MCF 10A (cell line): Measurements from ENCODE around the gene TCEAL6. TPM values are rescaled to one million over a fixed set of nuclear protein-coding genes. Genes with fewer than 3 reads are reported as not detected.
"Not testable (repeated sequence)": the region's sequence is repeated elsewhere in the genome, so short reads cannot be mapped to it uniquely, and the experiment has no call there.

ENCODE experiments used
- Bru-seq: library from RNA; stranded (reverse); fragments of 400-500 nt; gene quantifications from one replicate; lab custom pipeline; 2021; lab: Mats Ljungman, UMichigan
- BruChase-seq, 2 experiments: library from RNA; stranded (reverse); fragments of 400-500 nt; gene quantifications; one replicate each; lab custom pipeline; 2021; lab: Mats Ljungman, UMichigan
- BruUV-seq: library from RNA; stranded (reverse); fragments of 400-500 nt; replicated peaks from 2 replicates; lab custom pipeline; 2021; lab: Mats Ljungman, UMichigan
- CTCF ChIA-PET: fragments of 300-600 bp; sonication (Branson Sonifier 250); formaldehyde crosslinking; extraction: SDS; loops from one replicate; lab custom pipeline; 2021; ENCODE audit warnings: antibody characterized with exemption, inconsistent platforms; lab: Yijun Ruan, JAX
- POLR2A ChIA-PET: fragments of 300-600, 350-650 bp; sonication (Branson Sonifier 250); formaldehyde crosslinking; extraction: SDS; loops from one replicate; lab custom pipeline; 2020; ENCODE audit warnings: antibody characterized with exemption, inconsistent platforms; lab: Yijun Ruan, JAX
- DNase-seq: peaks from one replicate; pipeline ENCODE4 v3.0.0-alpha.2; 2018; ENCODE audit not compliant: unreplicated experiment
- H3K27ac Mint-ChIP-seq: one replicate; pipeline ENCODE4 v1.8.0; 2022; ENCODE audit warnings: mild to moderate bottlenecking, low read depth, mixed read lengths; ENCODE audit not compliant: unreplicated experiment
- H3K27me3 Mint-ChIP-seq: one replicate; pipeline ENCODE4 v1.8.0; 2022; ENCODE audit warnings: mixed read lengths; ENCODE audit not compliant: insufficient read depth, unreplicated experiment
- H3K36me3 Mint-ChIP-seq: one replicate; pipeline ENCODE4 v1.8.0; 2022; ENCODE audit warnings: mild to moderate bottlenecking, moderate library complexity, mixed read lengths; ENCODE audit not compliant: insufficient read depth, unreplicated experiment
- H3K4me1 Mint-ChIP-seq: one replicate; pipeline ENCODE4 v1.8.0; 2022; ENCODE audit warnings: mixed read lengths; ENCODE audit not compliant: insufficient read depth, unreplicated experiment
- H3K4me3 Mint-ChIP-seq: one replicate; pipeline ENCODE4 v1.8.0; 2022; ENCODE audit warnings: mild to moderate bottlenecking, moderate library complexity, mixed read lengths; ENCODE audit not compliant: unreplicated experiment
- H3K9me3 Mint-ChIP-seq: one replicate; pipeline ENCODE4 v1.8.0; 2022; ENCODE audit warnings: mixed read lengths; ENCODE audit not compliant: unreplicated experiment
- CTCF ChIP-seq: fragments of 200-600 bp; IDR thresholded peaks from one replicate; pipeline ENCODE4 v1.8.0; 2022; ENCODE audit warnings: antibody characterized with exemption, mild to moderate bottlenecking; ENCODE audit not compliant: unreplicated experiment
- intact Hi-C: fragments of 100-400 bp; cut with micrococcal nuclease; formaldehyde crosslinking; loops from 2 replicates; pipeline ENCODE4 v1.14.1; 2022
- long read RNA-seq: library from polyadenylated mRNA; stranded (forward); transcript quantifications from one replicate; pipeline ENCODE4 v2.0.0, GENCODE V29; 2022
- total RNA-seq: library from RNA; stranded (reverse); gene quantifications from 2 replicates; pipeline ENCODE4 v1.2.3, GENCODE V29; 2022

TCEAL6 gene
- total RNA-seq = not detected in 2 replicates
- not detected for Bru-seq, nascent RNA
- BruChase-seq, experiment 1, labeled RNA remaining after a 6-hour chase = not detected
- BruChase-seq, experiment 2, labeled RNA remaining after a 2-hour chase = not detected
- long read RNA-seq = 0 reads

- DNase-seq, BruUV-seq, H3K4me3 Mint-ChIP-seq, H3K4me1 Mint-ChIP-seq, POLR2A ChIA-PET, intact Hi-C loops, CTCF ChIA-PET, H3K36me3 Mint-ChIP-seq, H3K9me3 Mint-ChIP-seq, H3K27ac Mint-ChIP-seq: not testable (repeated sequence)
- peaks cover 63% of the 10 kb centered on the region for H3K27me3 Mint-ChIP-seq
Observed at GRCh38 chrX:102142274-102142673, at the start of gene TCEAL6. TCEAL6 (minus strand) TSS chrX:102142481.

- H3K4me3 Mint-ChIP-seq = no peak overlapping the region
- no peaks in the 10 kb centered on the region for H3K4me1 Mint-ChIP-seq
- no TSS peak for BruUV-seq
- H3K36me3 Mint-ChIP-seq = no peaks in the 10 kb centered on the region
- DNase-seq = no peak
- H3K27me3 Mint-ChIP-seq = peaks cover 30% of the 10 kb centered on the region
- POLR2A ChIA-PET = no interaction called here
- TF ChIP-seq CTCF = no peak
- CTCF ChIA-PET = no interaction called here
- intact Hi-C loops = no loop called here
- no peak overlapping the region for H3K27ac Mint-ChIP-seq
- peaks cover 12% of the 10 kb centered on the region for H3K9me3 Mint-ChIP-seq
Observed at GRCh38 chrX:102185967-102186720, 43.9 kb upstream of the TCEAL6 start.

DNA sequence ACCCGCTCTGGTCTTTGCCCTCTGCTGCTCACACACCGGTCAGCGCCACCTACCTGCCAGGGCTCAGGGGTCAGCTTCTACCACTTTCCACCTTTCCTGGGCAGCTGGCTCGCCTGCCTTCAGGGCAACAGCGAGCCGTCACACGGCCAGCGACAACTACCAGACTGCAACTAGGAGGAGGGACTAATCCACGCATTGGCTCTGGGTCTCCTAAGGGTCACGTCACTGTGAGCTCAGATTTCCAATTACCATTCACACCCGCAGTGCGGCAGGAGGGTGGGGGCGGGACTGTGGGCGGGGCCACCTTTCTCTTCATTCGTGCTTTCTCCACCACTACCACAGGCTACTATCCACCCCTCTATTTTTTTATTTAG is 13.5 kb upstream of the TCEAL6 start, which contains the start of gene BEX5:
Gene BEX5, minus strand, starts transcription at position 172 of the 374 bp plus-strand sequence. CDS start 1,712 bp downstream, outside the sequence.
- H3K4me1 Mint-ChIP-seq = no peaks in the 10 kb centered on the region
- CTCF ChIA-PET = no interaction called here

More for the DNA sequence above, 13.5 kb upstream of the TCEAL6 start, which contains the start of gene BEX5:
- peak; percentile 12 for DNase-seq
- Mint-ChIP-seq H3K9me3 (no peaks in the 10 kb centered on the region), H3K27me3 (peaks cover 53% of the 10 kb centered on the region), H3K27ac (no peak within 1 kb of the TSS), H3K36me3 (no peaks in the 10 kb centered on the region), H3K4me3 (peak within 1 kb of the TSS; percentile 65)
- intact Hi-C loops = no loop called here
- POLR2A ChIA-PET = interaction anchor here (0.6 kb wide), 1 partner anchor 21 kb away, joined by 3 read pairs; no protein-coding TSS in a partner anchor
- no peak for TF ChIP-seq CTCF
- no TSS peak for BruUV-seq
